HCT116 (cell line): ENCODE results near the gene ANKRD29. TPM values are rescaled to one million over a fixed set of nuclear protein-coding genes. Genes with fewer than 3 reads are reported as not detected.
A peak's percentile ranks its signal among the peaks of the same experiment; 100 is the strongest.

Experiments used
- ATAC-seq: fragments of 200-7000 bp; cut with Tn5 transposase; 2 replicates; pipeline ENCODE4 v1.9.1; 2020; ENCODE audit warnings: mild to moderate bottlenecking, moderate library complexity
- BruUV-seq: library from RNA; stranded (reverse); fragments of 400-500 nt; replicated peaks from 2 replicates; lab custom pipeline; 2021; lab: Mats Ljungman, UMichigan
- CTCF ChIA-PET: fragments of 300-600 bp; sonication (Branson Sonifier 250); formaldehyde crosslinking; loops from one replicate; lab custom pipeline; 2021; ENCODE audit warnings: antibody characterized with exemption; lab: Charles Lee
- POLR2A ChIA-PET: fragments of 300-600, 350-600 bp; sonication (Branson Sonifier 250); formaldehyde crosslinking; loops from one replicate; lab custom pipeline; 2021; ENCODE audit warnings: antibody characterized with exemption; lab: Charles Lee
- RAD21 ChIA-PET, 2 experiments: fragments of 300-600 bp; sonication (Branson Sonifier 250); formaldehyde crosslinking; loops; one replicate each; lab custom pipeline; 2023; ENCODE audit warnings: low total read pairs in 2 of 2; ENCODE audit not compliant: uncharacterized antibody in 2 of 2, unreplicated experiment in 2 of 2, low non-redundant PET in 1 of 2; lab: Charles Lee
- DNase-seq: peaks from one replicate; pipeline ENCODE4 v3.0.0-alpha.2; 2010; ENCODE audit warnings: low read depth, low spot score
- H2AFZ ChIP-seq: fragments of 200-600 bp; shearing (Covaris generic), sonication (generic); 2 replicates; pipeline ENCODE4 v1.6.1; 2017; ENCODE audit warnings: low read depth, mixed run types, mixed read lengths, antibody characterized with exemption, low read length; ENCODE audit not compliant: poor library complexity, severe bottlenecking
- H3K27ac ChIP-seq: 2 replicates; pipeline ENCODE4 v1.5.1; 2012; ENCODE audit warnings: low read depth, low read length
- H3K27me3 ChIP-seq: fragments of 200-600 bp; sonication (generic); 2 replicates; pipeline ENCODE4 v1.6.1; 2016; ENCODE audit warnings: mixed run types, low read length, mixed read lengths; ENCODE audit not compliant: insufficient read depth
- H3K36me3 ChIP-seq, 2 experiments: fragments of 200-500 bp in 1 of 2; fragments of 200-600 bp in 1 of 2; sonication (Bioruptor generic) in 1 of 2; sonication (generic) in 1 of 2; 2 replicates each; pipeline versions ENCODE4 v1.5.1 to v1.6.1; 2014 to 2016; ENCODE audit warnings: low read length in 2 of 2, inconsistent platforms in 1 of 2, mixed read lengths in 1 of 2, mixed run types in 1 of 2; ENCODE audit not compliant: insufficient read depth in 2 of 2, control insufficient read depth in 1 of 2
- H3K4me1 ChIP-seq, 2 experiments: fragments of 200-600 bp in 1 of 2; sonication (generic) in 1 of 2; 2 replicates each; pipeline versions ENCODE4 v1.5.1 to v1.6.1; 2012 to 2017; ENCODE audit warnings: low read length in 2 of 2, inconsistent platforms in 1 of 2, mild to moderate bottlenecking in 1 of 2, mixed read lengths in 1 of 2, mixed run types in 1 of 2, moderate library complexity in 1 of 2; ENCODE audit not compliant: insufficient read depth in 2 of 2, control insufficient read depth in 1 of 2
- H3K4me2 ChIP-seq: fragments of 200-600 bp; sonication (generic); 2 replicates; pipeline ENCODE4 v1.6.1; 2017; ENCODE audit warnings: mixed run types, low read length, mixed read lengths
- H3K4me3 ChIP-seq, 2 experiments: fragments of 200-600 bp in 1 of 2; sonication (generic) in 1 of 2; replicated peaks in 1 of 2; 2 replicates each; pipeline ENCODE4 v1.5.1; 2011 to 2016; ENCODE audit warnings: low read length in 2 of 2, control low read depth in 1 of 2, low read depth in 1 of 2, mild to moderate bottlenecking in 1 of 2, mixed read lengths in 1 of 2, mixed run types in 1 of 2
- H3K79me2 ChIP-seq: fragments of 200-600 bp; sonication (generic); 2 replicates; pipeline ENCODE4 v1.6.1; 2017; ENCODE audit warnings: mild to moderate bottlenecking, mixed run types, low read length, moderate library complexity, mixed read lengths; ENCODE audit not compliant: insufficient read depth
- H3K9ac ChIP-seq: fragments of 200-600 bp; sonication (generic); 2 replicates; pipeline ENCODE4 v1.6.1; 2016; ENCODE audit warnings: low read length, mixed read lengths
- H3K9me2 ChIP-seq: fragments of 200-600 bp; sonication (generic), shearing (Covaris generic); 2 replicates; pipeline ENCODE4 v1.6.1; 2017; ENCODE audit warnings: mixed run types, mild to moderate bottlenecking, moderate library complexity; ENCODE audit not compliant: insufficient read depth
- H3K9me3 ChIP-seq, 2 experiments: fragments of 200-500 bp in 1 of 2; fragments of 200-600 bp in 1 of 2; sonication (Bioruptor generic) in 1 of 2; sonication (generic) in 1 of 2; 2 replicates each; pipeline ENCODE4 v1.6.1; 2014 to 2017; ENCODE audit warnings: low read length in 2 of 2, mixed read lengths in 2 of 2, inconsistent platforms in 1 of 2, low read depth in 1 of 2, mild to moderate bottlenecking in 1 of 2, mixed run types in 1 of 2, moderate library complexity in 1 of 2; ENCODE audit not compliant: control insufficient read depth in 1 of 2, insufficient read depth in 1 of 2
- H4K20me1 ChIP-seq: fragments of 200-600 bp; sonication (generic), shearing (Covaris generic); 2 replicates; pipeline ENCODE4 v1.6.1; 2017; ENCODE audit warnings: mixed run types, mild to moderate bottlenecking, moderate library complexity; ENCODE audit not compliant: insufficient read depth
- CBX3 ChIP-seq: IDR thresholded peaks from 2 replicates; pipeline ENCODE4 v1.6.1; 2012; ENCODE audit warnings: low read depth
- CEBPB ChIP-seq: IDR thresholded peaks from 2 replicates; pipeline ENCODE4 v1.6.1; 2012; ENCODE audit warnings: low read depth
- EGR1 ChIP-seq: IDR thresholded peaks from 2 replicates; pipeline ENCODE4 v1.6.1; 2012; ENCODE audit warnings: low read depth
- FOSL1 ChIP-seq: IDR thresholded peaks from 2 replicates; pipeline ENCODE4 v1.6.1; 2012; ENCODE audit warnings: low read depth
- JUND ChIP-seq: IDR thresholded peaks from 2 replicates; pipeline ENCODE4 v1.6.1; 2012
- MAX ChIP-seq: IDR thresholded peaks from 2 replicates; pipeline ENCODE4 v1.6.1; 2012
- RAD21 ChIP-seq: IDR thresholded peaks from 2 replicates; pipeline ENCODE4 v1.6.1; 2012; ENCODE audit warnings: low read depth, mild to moderate bottlenecking
- SP1 ChIP-seq: IDR thresholded peaks from 2 replicates; pipeline ENCODE4 v1.6.1; 2012; ENCODE audit warnings: low read depth
- SRF ChIP-seq: IDR thresholded peaks from 2 replicates; pipeline ENCODE4 v1.6.1; 2012; ENCODE audit warnings: low read depth
- intact Hi-C: fragments of 100-400 bp; cut with micrococcal nuclease; formaldehyde crosslinking; loops from 2 replicates; pipeline ENCODE4 v1.10.0; 2022
- total RNA-seq: library from RNA; stranded (reverse); gene quantifications from one replicate; pipeline ENCODE4 v1.2.1, GENCODE V29; 2021; ENCODE audit not compliant: unreplicated experiment
- TF ChIP-seq, protein P1 (sequence below): IDR thresholded peaks from 2 replicates; pipeline ENCODE4 v1.6.1; 2012

ANKRD29 gene
- total RNA-seq, 1 experiment from 2014 or later, result 8.8 TPM

GRCh38 chr18:23635283-23636070, 27.2 kb downstream of the ANKRD29 start:
- no peaks in the 10 kb centered on the region for H3K36me3 ChIP-seq
- no peak overlapping the region for H3K9ac ChIP-seq
- POLR2A ChIA-PET, result no interaction called here
- no peaks in the 10 kb centered on the region for H3K9me3 ChIP-seq
- peak; percentile 77 for DNase-seq
- no peaks in the 10 kb centered on the region for H3K9me2 ChIP-seq
- RAD21 ChIA-PET, result interaction anchor here (0.7 to 2.0 kb wide), 3 partner anchors 60 to 68 kb away, joined by 3 to 8 read pairs (median 5); no protein-coding TSS in a partner anchor
- intact Hi-C loops, result no loop called here
- peak overlapping the region; percentile 52 for H3K27ac ChIP-seq
- H3K79me2 ChIP-seq, result no peaks in the 10 kb centered on the region
- ATAC-seq, result peak; percentile 78
- peaks cover 30 to 37% of the 10 kb centered on the region in 2 experiments for H3K4me1 ChIP-seq
- no peaks in the 10 kb centered on the region for H4K20me1 ChIP-seq
- BruUV-seq, result no TSS peak
- no peaks in the 10 kb centered on the region for H3K27me3 ChIP-seq
- peak overlapping the region in 1 of 2 experiments; percentile 17; a peak in 2 of 4 replicates for H3K4me3 ChIP-seq
- H3K4me2 ChIP-seq, result peak overlapping the region; percentile 66
- CTCF ChIA-PET, result interaction anchor here (1.1 to 1.6 kb wide), 2 partner anchors 13 to 67 kb away, joined by 5 to 13 read pairs; no protein-coding TSS in a partner anchor
- TF ChIP-seq FOSL1 (peak; percentile 73), CEBPB (peak; percentile 86), SP1 (peak; percentile 54), EGR1 (peak; percentile 30; the same call in 1 of the 2 replicates), CBX3 (peak; percentile 90), SRF (peak; percentile 90), JUND (peak; percentile 65), MAX (peak; percentile 69), RAD21 (no peak)
- TF ChIP-seq, protein P1, sequence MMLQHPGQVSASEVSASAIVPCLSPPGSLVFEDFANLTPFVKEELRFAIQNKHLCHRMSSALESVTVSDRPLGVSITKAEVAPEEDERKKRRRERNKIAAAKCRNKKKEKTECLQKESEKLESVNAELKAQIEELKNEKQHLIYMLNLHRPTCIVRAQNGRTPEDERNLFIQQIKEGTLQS, result no peak
- peak overlapping the region; percentile 97 for H2AFZ ChIP-seq
